Measurements from ENCODE around the gene TPRN.
A peak's percentile ranks its signal among the peaks of the same experiment; 100 is the strongest.
"Not testable (repeated sequence)": the region's sequence is repeated elsewhere in the genome, so short reads cannot be mapped to it uniquely, and the experiment has no call there.

Gene TPRN

GRCh38 chr9:137200311-137201204, at the start of gene TPRN:
Gene TPRN (minus strand): TSS chr9:137200741. CDS start chr9:137200711, 30 bp downstream.
- no peaks in the 10 kb centered on the region for H3K9me3 ChIP-seq (ENCODE audit: control insufficient read depth, low read length)
- peak; percentile 100 for DNase-seq (ENCODE audit: low read depth)
- H3K36me3 ChIP-seq (ENCODE audit: control insufficient read depth, insufficient read depth, low read length, severe bottlenecking): no peaks in the 10 kb centered on the region
- peak within 1 kb of the TSS; percentile 88 for H3K4me3 ChIP-seq (ENCODE audit: low read length)
- peaks cover 45% of the 10 kb centered on the region for H3K4me1 ChIP-seq (ENCODE audit: control insufficient read depth, insufficient read depth, low read length)
- H3K9ac ChIP-seq (ENCODE audit: low read length): peak within 1 kb of the TSS; percentile 92
- no peaks in the 10 kb centered on the region for H3K27me3 ChIP-seq (replicated peaks; ENCODE audit: control insufficient read depth, insufficient read depth, low read length)

GRCh38 chr9:137247916-137248175, 47.3 kb upstream of the TPRN start:
- H3K9me3 ChIP-seq (ENCODE audit: control insufficient read depth, low read length): no peaks in the 10 kb centered on the region
- H3K36me3 ChIP-seq (ENCODE audit: control insufficient read depth, insufficient read depth, low read length, severe bottlenecking): peaks cover 9% of the 10 kb centered on the region
- no peak for DNase-seq (ENCODE audit: low read depth)
- peaks cover 6% of the 10 kb centered on the region for H3K27me3 ChIP-seq (replicated peaks; ENCODE audit: control insufficient read depth, insufficient read depth, low read length)
- H3K9ac ChIP-seq (ENCODE audit: low read length): no peak overlapping the region
- peaks cover 15% of the 10 kb centered on the region for H3K4me1 ChIP-seq (ENCODE audit: control insufficient read depth, insufficient read depth, low read length)
- H3K4me3 ChIP-seq (ENCODE audit: low read length): no peak overlapping the region

- peaks cover 6% of the 10 kb centered on the region for H3K27me3 ChIP-seq (replicated peaks; ENCODE audit: control insufficient read depth, insufficient read depth, low read length)
- no peak overlapping the region for H3K4me3 ChIP-seq (ENCODE audit: low read length)
- H3K9ac ChIP-seq (ENCODE audit: low read length): no peak overlapping the region
- H3K36me3 ChIP-seq (ENCODE audit: control insufficient read depth, insufficient read depth, low read length, severe bottlenecking): peaks cover 15% of the 10 kb centered on the region
- no peaks in the 10 kb centered on the region for H3K9me3 ChIP-seq (ENCODE audit: control insufficient read depth, low read length)
- DNase-seq (ENCODE audit: low read depth): no peak
- peaks cover 20% of the 10 kb centered on the region for H3K4me1 ChIP-seq (ENCODE audit: control insufficient read depth, insufficient read depth, low read length)
These were observed 46.8 kb upstream of the TPRN start for GRCh38 chr9:137247135-137247915.

GRCh38 chr9:137245450-137246421, 45.2 kb upstream of the TPRN start:
- Histone ChIP-seq H3K36me3 (ENCODE audit: control insufficient read depth, insufficient read depth, low read length, severe bottlenecking) (peaks cover 18% of the 10 kb centered on the region), H3K4me3 (ENCODE audit: low read length) (no peak overlapping the region), H3K9ac (ENCODE audit: low read length) (no peak overlapping the region), H3K4me1 (ENCODE audit: control insufficient read depth, insufficient read depth, low read length) (peaks cover 22% of the 10 kb centered on the region), H3K27me3 (replicated peaks; ENCODE audit: control insufficient read depth, insufficient read depth, low read length) (peaks cover 6% of the 10 kb centered on the region), H3K9me3 (ENCODE audit: control insufficient read depth, low read length) (no peaks in the 10 kb centered on the region)
- no peak for DNase-seq (ENCODE audit: low read depth)

- Histone ChIP-seq H3K4me1 (ENCODE audit: control insufficient read depth, insufficient read depth, low read length) (peaks cover 14% of the 10 kb centered on the region), H3K9ac (ENCODE audit: low read length) (peak overlapping the region; percentile 10), H3K27me3 (replicated peaks; ENCODE audit: control insufficient read depth, insufficient read depth, low read length) (peaks cover 5% of the 10 kb centered on the region), H3K36me3 (ENCODE audit: control insufficient read depth, insufficient read depth, low read length, severe bottlenecking) (peaks cover 18% of the 10 kb centered on the region), H3K4me3 (ENCODE audit: low read length) (no peak overlapping the region), H3K9me3 (ENCODE audit: control insufficient read depth, low read length) (no peaks in the 10 kb centered on the region)
- no peak for DNase-seq (ENCODE audit: low read depth)
These were observed 44.2 kb upstream of the TPRN start for GRCh38 chr9:137244486-137245449.

GRCh38 chr9:137243626-137244485, 43.3 kb upstream of the TPRN start:
- Histone ChIP-seq H3K9ac (ENCODE audit: low read length) (peak overlapping the region; percentile 10), H3K4me1 (ENCODE audit: control insufficient read depth, insufficient read depth, low read length) (peaks cover 17% of the 10 kb centered on the region), H3K4me3 (ENCODE audit: low read length) (no peak overlapping the region), H3K27me3 (replicated peaks; ENCODE audit: control insufficient read depth, insufficient read depth, low read length) (peaks cover 2% of the 10 kb centered on the region), H3K9me3 (ENCODE audit: control insufficient read depth, low read length) (no peaks in the 10 kb centered on the region), H3K36me3 (ENCODE audit: control insufficient read depth, insufficient read depth, low read length, severe bottlenecking) (peaks cover 18% of the 10 kb centered on the region)
- no peak for DNase-seq (ENCODE audit: low read depth)

- H3K4me3 ChIP-seq (ENCODE audit: low read length); DNase-seq (ENCODE audit: low read depth); H3K27me3 ChIP-seq (replicated peaks; ENCODE audit: control insufficient read depth, insufficient read depth, low read length); H3K9me3 ChIP-seq (ENCODE audit: control insufficient read depth, low read length): not testable (repeated sequence)
- Histone ChIP-seq H3K9ac (ENCODE audit: low read length) (peak overlapping the region; percentile 10), H3K4me1 (ENCODE audit: control insufficient read depth, insufficient read depth, low read length) (peaks cover 23% of the 10 kb centered on the region), H3K36me3 (ENCODE audit: control insufficient read depth, insufficient read depth, low read length, severe bottlenecking) (peaks cover 18% of the 10 kb centered on the region)
These were observed 42.7 kb upstream of the TPRN start for GRCh38 chr9:137243266-137243625.

- H3K27me3 ChIP-seq (replicated peaks; ENCODE audit: control insufficient read depth, insufficient read depth, low read length): peaks cover 2% of the 10 kb centered on the region
- H3K4me1 ChIP-seq (ENCODE audit: control insufficient read depth, insufficient read depth, low read length): peaks cover 23% of the 10 kb centered on the region
- DNase-seq (ENCODE audit: low read depth): no peak
- no peaks in the 10 kb centered on the region for H3K9me3 ChIP-seq (ENCODE audit: control insufficient read depth, low read length)
- peak overlapping the region; percentile 93 for H3K9ac ChIP-seq (ENCODE audit: low read length)
- H3K4me3 ChIP-seq (ENCODE audit: low read length): peak overlapping the region; percentile 91
- peaks cover 18% of the 10 kb centered on the region for H3K36me3 ChIP-seq (ENCODE audit: control insufficient read depth, insufficient read depth, low read length, severe bottlenecking)
These were observed 42.0 kb upstream of the TPRN start for GRCh38 chr9:137242269-137243203.

All from adipocyte (in vitro differentiated cells).